WTC11 (cell line): ENCODE measurements around the gene EVC2. TPM values are rescaled to one million over a fixed set of nuclear protein-coding genes. Genes with fewer than 3 reads are reported as not detected.

ENCODE experiments used
- ATAC-seq: fragments of 200-7000 bp; cut with Tn5 transposase; 2 replicates; pipeline ENCODE4 v1.10.0; 2021; ENCODE audit warnings: mild to moderate bottlenecking, moderate library complexity
- CTCF ChIA-PET: fragments of 300-600 bp; sonication (Branson Sonifier 250); formaldehyde crosslinking; loops from one replicate; lab custom pipeline; 2021; ENCODE audit warnings: antibody characterized with exemption; lab: Charles Lee
- POLR2A ChIA-PET: fragments of 350-600 bp; sonication (Branson Sonifier 250); formaldehyde crosslinking; loops from one replicate; lab custom pipeline; 2021; ENCODE audit warnings: antibody characterized with exemption; lab: Charles Lee
- DNase-seq: peaks from one replicate; pipeline ENCODE4 v3.0.0; 2021; ENCODE audit warnings: low spot score
- H3K27ac Mint-ChIP-seq: 2 replicates; pipeline ENCODE4 v1.8.0; 2021; ENCODE audit warnings: mixed read lengths
- H3K27me3 Mint-ChIP-seq: 2 replicates; pipeline ENCODE4 v1.8.0; 2021; ENCODE audit warnings: low read depth, mild to moderate bottlenecking, moderate library complexity, mixed read lengths
- H3K36me3 Mint-ChIP-seq: 2 replicates; pipeline ENCODE4 v1.8.0; 2021; ENCODE audit warnings: mixed read lengths
- H3K4me1 Mint-ChIP-seq: 2 replicates; pipeline ENCODE4 v1.8.0; 2022; ENCODE audit warnings: mixed read lengths
- H3K4me3 Mint-ChIP-seq: 2 replicates; pipeline ENCODE4 v1.8.0; 2021; ENCODE audit warnings: mild to moderate bottlenecking, moderate library complexity, mixed read lengths
- H3K9me3 Mint-ChIP-seq: 2 replicates; pipeline ENCODE4 v1.8.0; 2021; ENCODE audit warnings: mixed read lengths
- ATF3 ChIP-seq: sonication (generic); formaldehyde crosslinking; conservative IDR thresholded peaks from 2 replicates; pipeline ENCODE4 v1.8.1; 2022; ENCODE audit warnings: mild to moderate bottlenecking, missing genetic modification reagents
- ATF6 ChIP-seq: sonication (generic); formaldehyde crosslinking; IDR thresholded peaks from 2 replicates; pipeline ENCODE4 v1.8.1; 2023; ENCODE audit warnings: mild to moderate bottlenecking, missing genetic modification reagents
- CBFB ChIP-seq: sonication (generic); formaldehyde crosslinking; IDR thresholded peaks from 2 replicates; pipeline ENCODE4 v1.8.1; 2022; ENCODE audit warnings: mild to moderate bottlenecking, low read depth, missing genetic modification reagents
- CREM ChIP-seq: sonication (generic); formaldehyde crosslinking; IDR thresholded peaks from 2 replicates; pipeline ENCODE4 v1.8.1; 2022; ENCODE audit warnings: mild to moderate bottlenecking, missing genetic modification reagents, moderate library complexity
- EMX1 ChIP-seq: fragments of 250-450 bp; sonication (Bioruptor Pico); IDR thresholded peaks from 2 replicates; pipeline ENCODE4 v1.8.0; 2021; ENCODE audit warnings: mild to moderate bottlenecking
- ETV6 ChIP-seq: sonication (generic); formaldehyde crosslinking; IDR thresholded peaks from 2 replicates; pipeline ENCODE4 v1.8.1; 2022; ENCODE audit warnings: mild to moderate bottlenecking, missing genetic modification reagents
- FOXK1 ChIP-seq: sonication (generic); formaldehyde crosslinking; IDR thresholded peaks from 2 replicates; pipeline ENCODE4 v1.8.0; 2022; ENCODE audit warnings: mild to moderate bottlenecking, moderate library complexity, missing genetic modification reagents
- HMGA2 ChIP-seq: fragments of 250-450 bp; sonication (Bioruptor Pico); IDR thresholded peaks from 2 replicates; pipeline ENCODE4 v1.4.0; 2021; ENCODE audit warnings: mild to moderate bottlenecking, moderate library complexity
- IRF2 ChIP-seq: sonication (generic); formaldehyde crosslinking; IDR thresholded peaks from 2 replicates; pipeline ENCODE4 v1.8.0; 2022; ENCODE audit warnings: low read depth, missing genetic modification reagents, borderline replicate concordance
- MYBL2 ChIP-seq: sonication (generic); formaldehyde crosslinking; IDR thresholded peaks from 2 replicates; pipeline ENCODE4 v1.8.1; 2023; ENCODE audit warnings: mild to moderate bottlenecking, moderate library complexity, missing genetic modification reagents
- NFATC4 ChIP-seq: fragments of 250-450 bp; sonication (Bioruptor Pico); IDR thresholded peaks from 2 replicates; pipeline ENCODE4 v1.9.0; 2021; ENCODE audit warnings: mild to moderate bottlenecking
- NFE2L1 ChIP-seq: sonication (generic); formaldehyde crosslinking; IDR thresholded peaks from 2 replicates; pipeline ENCODE4 v1.8.1; 2023; ENCODE audit warnings: missing genetic modification reagents
- NFYB ChIP-seq: sonication (generic); formaldehyde crosslinking; conservative IDR thresholded peaks from 2 replicates; pipeline ENCODE4 v1.8.0; 2022; ENCODE audit warnings: low read depth, missing genetic modification reagents
- NR1H2 ChIP-seq: sonication (generic); formaldehyde crosslinking; IDR thresholded peaks from 2 replicates; pipeline ENCODE4 v1.9.0; 2021; ENCODE audit warnings: mild to moderate bottlenecking, moderate library complexity, missing genetic modification reagents
- NR3C1 ChIP-seq: sonication (generic); formaldehyde crosslinking; conservative IDR thresholded peaks from 2 replicates; pipeline ENCODE4 v1.8.1; 2023; ENCODE audit warnings: low read depth, mild to moderate bottlenecking, missing genetic modification reagents
- OVOL2 ChIP-seq: fragments of 250-450 bp; sonication (Bioruptor Pico); IDR thresholded peaks from 2 replicates; pipeline ENCODE4 v1.9.0; 2021; ENCODE audit warnings: mild to moderate bottlenecking, borderline replicate concordance
- SMAD4 ChIP-seq: sonication (generic); formaldehyde crosslinking; IDR thresholded peaks from 2 replicates; pipeline ENCODE4 v1.8.0; 2022; ENCODE audit warnings: mild to moderate bottlenecking, missing genetic modification reagents
- STAT6 ChIP-seq: sonication (generic); formaldehyde crosslinking; conservative IDR thresholded peaks from 2 replicates; pipeline ENCODE4 v1.8.1; 2023; ENCODE audit warnings: mild to moderate bottlenecking, low read depth, missing genetic modification reagents, moderate library complexity
- ZBTB21 ChIP-seq: sonication (generic); formaldehyde crosslinking; IDR thresholded peaks from 2 replicates; pipeline ENCODE4 v1.8.1; 2023; ENCODE audit warnings: mild to moderate bottlenecking, missing genetic modification reagents, borderline replicate concordance
- ZNF425 ChIP-seq: fragments of 250-450 bp; sonication (Bioruptor Pico); conservative IDR thresholded peaks from 2 replicates; pipeline ENCODE4 v1.9.0; 2021; ENCODE audit warnings: mild to moderate bottlenecking
- total RNA-seq: library from RNA; stranded (reverse); gene quantifications from 3 replicates; pipeline ENCODE4 v1.2.3, GENCODE V29; 2021
- TF ChIP-seq, protein P1 (sequence below): sonication (generic); formaldehyde crosslinking; IDR thresholded peaks from 2 replicates; pipeline ENCODE4 v1.8.0; 2022; ENCODE audit warnings: mild to moderate bottlenecking, missing genetic modification reagents

EVC2 gene
- total RNA-seq, 1 experiment from 2014 or later: 4.8 TPM

- Mint-ChIP-seq H3K4me1 (peaks cover 8% of the 10 kb centered on the region), H3K9me3 (no peaks in the 10 kb centered on the region), H3K36me3 (peaks cover 6% of the 10 kb centered on the region; the same call in 1 of the 2 replicates), H3K27me3 (no peaks in the 10 kb centered on the region), H3K27ac (no peak overlapping the region), H3K4me3 (no peak overlapping the region)
- no peak for DNase-seq
- ChIA-PET CTCF (interaction anchor here (1.2 kb wide), 1 partner anchor 12 kb away, joined by 5 read pairs; no protein-coding TSS in a partner anchor), POLR2A (no interaction called here)
- no peak for ATAC-seq
- no peak for TF ChIP-seq NR3C1 (CRISPR knock-in tag)
- no peak for TF ChIP-seq NFE2L1 (CRISPR knock-in tag)
- TF ChIP-seq STAT6 (CRISPR knock-in tag): no peak
- TF ChIP-seq ATF6: no peak
- TF ChIP-seq, protein P1, sequence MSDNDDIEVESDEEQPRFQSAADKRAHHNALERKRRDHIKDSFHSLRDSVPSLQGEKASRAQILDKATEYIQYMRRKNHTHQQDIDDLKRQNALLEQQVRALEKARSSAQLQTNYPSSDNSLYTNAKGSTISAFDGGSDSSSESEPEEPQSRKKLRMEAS (CRISPR knock-in tag): no peak
- no peak for TF ChIP-seq ZBTB21 (CRISPR knock-in tag)
- TF ChIP-seq NFATC4 (CRISPR knock-in tag): no peak
- no peak for TF ChIP-seq IRF2 (CRISPR knock-in tag)
- no peak for TF ChIP-seq ZNF425 (CRISPR knock-in tag)
Measured at GRCh38 chr4:5738061-5738460, 29.7 kb upstream of the EVC2 start.

- no peak overlapping the region for H3K27ac Mint-ChIP-seq
- ATAC-seq (no peak), DNase-seq (no peak)
- TF ChIP-seq OVOL2 (CRISPR knock-in tag) (no peak), CREM (no peak), SMAD4 (CRISPR knock-in tag) (no peak), FOXK1 (CRISPR knock-in tag) (no peak), NR1H2 (CRISPR knock-in tag) (no peak)
- TF ChIP-seq, all 79 proteins: peak for 0
- ChIA-PET POLR2A (no interaction called here), CTCF (interaction anchor here (0.9 to 1.3 kb wide), 3 partner anchors 17 to 245 kb away, joined by 3 read pairs; no protein-coding TSS in a partner anchor)
- Mint-ChIP-seq H3K9me3 (no peaks in the 10 kb centered on the region), H3K4me1 (peaks cover 8% of the 10 kb centered on the region), H3K36me3 (peaks cover 14% of the 10 kb centered on the region; the same call in 1 of the 2 replicates), H3K4me3 (no peak overlapping the region), H3K27me3 (no peaks in the 10 kb centered on the region)
Measured at GRCh38 chr4:5735463-5735862, 27.1 kb upstream of the EVC2 start.

GRCh38 chr4:5734853-5735252 is 26.5 kb upstream of the EVC2 start:
- no peak for ATAC-seq
- no peaks in the 10 kb centered on the region for H3K27me3 Mint-ChIP-seq
- POLR2A ChIA-PET: no interaction called here
- CTCF ChIA-PET: interaction anchor here (1.3 kb wide), 1 partner anchor 39 kb away, joined by 3 read pairs; no protein-coding TSS in a partner anchor
- no peak overlapping the region for H3K27ac Mint-ChIP-seq
- no peak overlapping the region for H3K4me3 Mint-ChIP-seq
- DNase-seq: no peak
- peaks cover 8% of the 10 kb centered on the region for H3K4me1 Mint-ChIP-seq
- H3K9me3 Mint-ChIP-seq: no peaks in the 10 kb centered on the region
- H3K36me3 Mint-ChIP-seq: peaks cover 17% of the 10 kb centered on the region; the same call in 1 of the 2 replicates
- TF ChIP-seq NFYB (CRISPR knock-in tag) (no peak), NFATC4 (CRISPR knock-in tag) (no peak), ETV6 (CRISPR knock-in tag) (no peak), ATF6 (no peak), EMX1 (CRISPR knock-in tag) (no peak), ATF3 (no peak), MYBL2 (CRISPR knock-in tag) (no peak), OVOL2 (CRISPR knock-in tag) (no peak), HMGA2 (CRISPR knock-in tag) (no peak), CBFB (no peak)
